Breast epithelium (tissue), 4 donors: ENCODE measurements around the gene SLC30A7. TPM values are rescaled to one million over a fixed set of nuclear protein-coding genes. Genes with fewer than 3 reads are reported as not detected.

Experiments used
- DNase-seq, 2 donors: peaks; one replicate each; pipeline ENCODE4 v3.0.0-alpha.2; 2019; ENCODE audit warnings: low spot score in 2 of 2
- H3K27ac ChIP-seq, 2 donors: fragments of 200-600 bp; sonication (generic) in 1 of 2; one replicate each; pipeline ENCODE4 v1.5.1; 2016 to 2019; ENCODE audit warnings: mild to moderate bottlenecking in 1 of 2
- H3K27me3 ChIP-seq, 2 donors: fragments of 200-600 bp; sonication (generic) in 1 of 2; one replicate each; pipeline versions ENCODE4 v1.5.1 to v1.6.0; 2017 to 2019; ENCODE audit warnings: control low read depth in 1 of 2, mild to moderate bottlenecking in 1 of 2
- H3K36me3 ChIP-seq: fragments of 200-600 bp; one replicate; pipeline ENCODE4 v1.5.1; 2019
- H3K4me1 ChIP-seq, 2 donors: fragments of 200-600 bp; sonication (generic); one replicate each; pipeline ENCODE4 v1.5.1; 2016 to 2019; ENCODE audit warnings: control low read depth in 1 of 2
- H3K4me3 ChIP-seq, 3 donors: fragments of 200-600 bp; sonication (generic); 1 replicate in 2 of 3; 2 replicates in 1 of 3; pipeline ENCODE4 v1.5.1; 2016 to 2019; ENCODE audit warnings: mild to moderate bottlenecking in 3 of 3, moderate library complexity in 2 of 3
- H3K9me3 ChIP-seq, 2 donors: fragments of 200-600 bp; sonication (generic) in 1 of 2; one replicate each; pipeline ENCODE4 v1.5.1; 2016 to 2019; ENCODE audit warnings: control low read depth in 1 of 2
- POLR2A ChIP-seq: fragments of 450-650 bp; IDR thresholded peaks from one replicate; pipeline ENCODE4 v1.6.1; 2016; ENCODE audit warnings: antibody characterized with exemption, mild to moderate bottlenecking, moderate library complexity
- POLR2AphosphoS5 ChIP-seq, 3 donors: sonication (generic); formaldehyde crosslinking; IDR thresholded peaks; one replicate each; pipeline ENCODE4 v1.6.1; 2017; ENCODE audit warnings: antibody characterized with exemption in 3 of 3
- intact Hi-C: fragments of 100-400 bp; cut with DNase I; formaldehyde crosslinking; loops from one replicate; pipeline ENCODE4 v1.15.1; 2023; ENCODE audit warnings: low total_unique reads
- total RNA-seq, 3 donors: library from RNA; depleted of rRNA; stranded (reverse); fragments of >200 nt; gene quantifications; one replicate each; pipeline ENCODE4 v1.1.0, GENCODE V29; 2016
- TF ChIP-seq, protein P1 (sequence below), 3 donors: fragments of 450-650 bp; IDR thresholded peaks; one replicate each; pipeline ENCODE4 v1.5.1; 2016 to 2017; ENCODE audit warnings: antibody characterized with exemption in 3 of 3, mild to moderate bottlenecking in 3 of 3, moderate library complexity in 3 of 3

The SLC30A7 gene
- total RNA-seq, 3 donors from 2014 or later: 19.5 to 33.8 (median 25.9) TPM

DNA sequence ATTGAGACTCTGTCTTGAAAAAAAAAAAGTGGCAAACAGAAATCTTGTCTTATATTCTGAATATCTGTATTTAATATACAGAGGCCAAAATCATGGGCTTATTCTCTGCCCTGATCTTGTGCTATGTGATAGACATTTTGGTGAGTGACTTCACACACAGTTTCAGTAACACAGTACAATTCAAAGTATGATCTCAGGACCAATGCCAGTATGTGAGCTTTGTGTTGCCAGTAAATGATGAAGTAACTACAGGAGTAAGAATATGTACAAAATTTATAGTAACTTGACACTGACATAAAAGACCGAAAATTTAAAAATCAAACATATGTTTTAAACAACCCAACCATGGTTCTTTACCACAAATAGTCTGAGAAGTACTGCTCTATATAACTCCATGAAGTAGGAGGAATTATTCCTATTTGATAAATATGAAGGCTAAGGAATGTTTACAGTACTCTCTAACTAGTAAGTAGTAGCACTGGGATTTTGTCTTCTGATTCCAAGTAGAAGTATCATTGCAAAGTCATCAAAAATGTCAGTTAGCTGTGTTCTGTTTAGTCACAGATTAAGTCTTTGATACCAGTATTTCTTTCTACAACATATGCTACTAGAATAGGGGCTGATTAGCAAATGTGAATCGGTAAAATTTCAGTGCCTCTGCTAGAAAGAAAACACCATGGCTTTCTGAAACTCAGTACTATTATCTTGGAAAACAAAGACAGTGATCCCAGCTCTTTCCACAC lies 104.4 kb downstream of the SLC30A7 start:
- H3K27me3 ChIP-seq: no peaks in the 10 kb centered on the region
- peaks cover 0 to 7% of the 10 kb centered on the region in 2 donors for H3K4me1 ChIP-seq
- H3K27ac ChIP-seq: no peak overlapping the region
- intact Hi-C loops: no loop called here
- no peaks in the 10 kb centered on the region for H3K9me3 ChIP-seq
- H3K36me3 ChIP-seq: no peaks in the 10 kb centered on the region
- H3K4me3 ChIP-seq: no peak overlapping the region
- no peak for TF ChIP-seq POLR2AphosphoS5 (IDR thresholded peaks at IDR 0.05)
- TF ChIP-seq, protein P1, sequence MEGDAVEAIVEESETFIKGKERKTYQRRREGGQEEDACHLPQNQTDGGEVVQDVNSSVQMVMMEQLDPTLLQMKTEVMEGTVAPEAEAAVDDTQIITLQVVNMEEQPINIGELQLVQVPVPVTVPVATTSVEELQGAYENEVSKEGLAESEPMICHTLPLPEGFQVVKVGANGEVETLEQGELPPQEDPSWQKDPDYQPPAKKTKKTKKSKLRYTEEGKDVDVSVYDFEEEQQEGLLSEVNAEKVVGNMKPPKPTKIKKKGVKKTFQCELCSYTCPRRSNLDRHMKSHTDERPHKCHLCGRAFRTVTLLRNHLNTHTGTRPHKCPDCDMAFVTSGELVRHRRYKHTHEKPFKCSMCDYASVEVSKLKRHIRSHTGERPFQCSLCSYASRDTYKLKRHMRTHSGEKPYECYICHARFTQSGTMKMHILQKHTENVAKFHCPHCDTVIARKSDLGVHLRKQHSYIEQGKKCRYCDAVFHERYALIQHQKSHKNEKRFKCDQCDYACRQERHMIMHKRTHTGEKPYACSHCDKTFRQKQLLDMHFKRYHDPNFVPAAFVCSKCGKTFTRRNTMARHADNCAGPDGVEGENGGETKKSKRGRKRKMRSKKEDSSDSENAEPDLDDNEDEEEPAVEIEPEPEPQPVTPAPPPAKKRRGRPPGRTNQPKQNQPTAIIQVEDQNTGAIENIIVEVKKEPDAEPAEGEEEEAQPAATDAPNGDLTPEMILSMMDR (IDR thresholded peaks at IDR 0.05): no peak
- no peak for TF ChIP-seq POLR2A
- no peak for DNase-seq

DNA sequence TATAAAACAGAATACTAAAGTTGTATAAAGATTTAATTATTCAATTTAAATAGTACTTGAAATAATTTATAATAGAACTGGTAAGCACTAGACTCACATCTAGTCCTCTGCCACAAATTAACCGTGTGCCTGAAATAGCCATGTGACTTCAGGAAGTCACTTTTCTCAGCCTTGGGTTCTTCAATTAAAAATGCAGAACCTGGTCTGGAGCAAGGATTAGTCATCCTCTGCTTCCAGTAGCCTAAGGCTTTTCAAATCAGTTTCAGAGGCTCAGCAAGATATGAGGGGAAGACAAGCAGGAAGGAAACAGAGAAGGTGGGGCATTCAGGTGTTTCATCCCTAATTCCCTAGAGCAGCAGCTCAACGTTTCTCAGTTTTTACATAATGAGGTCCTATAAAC lies 106.7 kb downstream of the SLC30A7 start:
- peaks cover 0 to 7% of the 10 kb centered on the region in 2 donors for H3K4me1 ChIP-seq
- TF ChIP-seq POLR2AphosphoS5 (IDR thresholded peaks at IDR 0.05) (no peak), POLR2A (no peak)
- TF ChIP-seq, protein P1 (IDR thresholded peaks at IDR 0.05): no peak
- no peak for DNase-seq
- no peak overlapping the region for H3K4me3 ChIP-seq
- H3K9me3 ChIP-seq: no peaks in the 10 kb centered on the region
- intact Hi-C loops: no loop called here
- peak overlapping the region; percentile 57 to 76 for H3K27ac ChIP-seq
- H3K36me3 ChIP-seq: no peaks in the 10 kb centered on the region
- H3K27me3 ChIP-seq: no peaks in the 10 kb centered on the region

DNA sequence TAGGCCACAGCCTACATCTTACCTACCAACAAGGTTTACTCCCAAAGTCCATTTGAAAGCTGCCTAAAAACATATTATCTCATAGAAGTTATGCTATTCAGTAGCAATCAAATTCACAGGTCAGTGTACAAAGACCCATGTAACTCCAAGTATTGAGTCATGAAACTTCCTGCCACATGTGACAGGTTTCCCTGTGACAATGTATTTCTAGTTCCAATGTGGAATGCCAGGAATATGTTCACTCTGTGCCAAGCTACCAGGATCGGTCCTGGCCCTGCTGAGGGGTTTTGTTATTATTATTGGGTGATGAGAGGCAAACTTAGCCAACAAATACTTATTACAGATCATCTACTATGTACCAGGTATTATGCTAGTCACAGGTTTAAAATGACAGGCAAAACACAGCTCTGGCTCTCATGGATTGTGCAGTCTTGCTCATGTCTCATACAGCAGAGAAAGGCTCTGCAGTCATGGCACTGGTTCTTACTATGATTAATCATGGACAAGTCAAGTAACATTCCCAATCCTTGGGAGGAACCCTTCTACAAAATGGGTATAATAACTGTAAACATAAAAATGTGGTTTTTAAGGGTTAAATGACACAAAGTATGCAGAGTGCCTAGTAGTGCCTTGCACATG lies 107.2 kb downstream of the SLC30A7 start:
- peak overlapping the region; percentile 57 to 76 for H3K27ac ChIP-seq
- no peaks in the 10 kb centered on the region for H3K27me3 ChIP-seq
- H3K36me3 ChIP-seq: no peaks in the 10 kb centered on the region
- H3K9me3 ChIP-seq: no peaks in the 10 kb centered on the region
- H3K4me3 ChIP-seq: no peak overlapping the region
- H3K4me1 ChIP-seq: peaks cover 0 to 7% of the 10 kb centered on the region in 2 donors
- TF ChIP-seq, protein P1 (IDR thresholded peaks at IDR 0.05): no peak
- TF ChIP-seq POLR2A (no peak), POLR2AphosphoS5 (IDR thresholded peaks at IDR 0.05) (no peak)
- no peak for DNase-seq
- intact Hi-C loops: no loop called here

DNA sequence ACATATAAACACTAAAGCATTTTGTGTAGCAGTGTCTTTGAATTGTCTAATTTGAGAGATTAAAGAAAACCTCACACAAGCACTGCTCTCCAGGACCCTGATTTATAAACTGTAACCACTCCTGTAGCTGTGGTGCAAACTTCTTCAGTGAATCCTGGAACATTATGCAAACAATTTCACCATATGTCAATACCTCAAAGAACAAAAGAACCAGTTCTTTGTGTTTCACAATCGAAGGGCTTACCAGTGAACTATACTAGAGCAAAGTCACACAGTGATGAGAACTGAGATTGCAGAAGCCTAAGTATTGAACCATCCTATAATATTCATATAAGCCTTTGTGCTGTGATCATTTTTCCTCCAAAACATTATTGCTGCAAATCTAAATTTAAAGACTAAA lies 108.2 kb downstream of the SLC30A7 start:
- Histone ChIP-seq H3K27me3 (no peaks in the 10 kb centered on the region), H3K27ac (peak overlapping the region in 1 of 2 donors; percentile 19), H3K4me3 (no peak overlapping the region), H3K4me1 (peaks cover 0 to 7% of the 10 kb centered on the region in 2 donors), H3K9me3 (no peaks in the 10 kb centered on the region), H3K36me3 (no peaks in the 10 kb centered on the region)
- DNase-seq: no peak
- TF ChIP-seq POLR2A: no peak
- TF ChIP-seq, protein P1 (IDR thresholded peaks at IDR 0.05): no peak
- no peak for TF ChIP-seq POLR2AphosphoS5 (IDR thresholded peaks at IDR 0.05)
- intact Hi-C loops: no loop called here

DNA sequence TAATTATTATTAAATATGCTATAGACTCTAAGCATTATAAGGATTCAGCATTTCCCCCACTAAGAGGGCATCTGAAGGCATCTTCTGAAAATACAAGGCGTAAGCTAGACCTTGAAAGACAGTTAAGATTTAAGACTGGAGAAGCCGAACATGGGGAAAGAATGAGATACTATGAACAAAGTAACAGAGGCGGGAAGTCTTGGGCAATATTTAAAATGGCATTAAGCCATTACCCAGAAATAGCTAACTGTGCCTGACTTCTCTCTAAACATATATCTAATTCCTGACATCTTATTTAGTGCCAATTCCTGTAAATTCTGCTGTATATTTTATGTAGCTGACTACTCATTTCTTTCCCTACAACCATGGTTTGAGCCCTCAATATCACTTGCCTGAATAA lies 108.8 kb downstream of the SLC30A7 start:
- Histone ChIP-seq H3K4me3 (no peak overlapping the region), H3K4me1 (peaks cover 0 to 7% of the 10 kb centered on the region in 2 donors), H3K36me3 (no peaks in the 10 kb centered on the region), H3K27ac (peak overlapping the region in 1 of 2 donors; percentile 19), H3K27me3 (no peaks in the 10 kb centered on the region), H3K9me3 (no peaks in the 10 kb centered on the region)
- TF ChIP-seq POLR2AphosphoS5 (IDR thresholded peaks at IDR 0.05) (no peak), POLR2A (no peak)
- TF ChIP-seq, protein P1 (IDR thresholded peaks at IDR 0.05): no peak
- intact Hi-C loops: no loop called here
- no peak for DNase-seq
